Ramos (cell line): ENCODE data around the gene PHACTR3.

Source experiments
- in situ Hi-C: fragments of 300-500 bp; cut with MboI; formaldehyde crosslinking; loops from one replicate; pipeline ENCODE4 v1.14.3; 2022; ENCODE audit warnings: low sequenced_read_pairs; ENCODE audit not compliant: unreplicated experiment

The PHACTR3 gene

GRCh38 chr20:59805786-59806577 is 201.6 kb downstream of the PHACTR3 start:
- in situ Hi-C loops = no loop called here

GRCh38 chr20:59806578-59806975 is 202.2 kb downstream of the PHACTR3 start:
- in situ Hi-C loops = no loop called here

GRCh38 chr20:59807909-59808728 is 203.8 kb downstream of the PHACTR3 start:
- in situ Hi-C loops = no loop called here

- in situ Hi-C loops = no loop called here
Measured at GRCh38 chr20:59808729-59809381, 204.5 kb downstream of the PHACTR3 start.

GRCh38 chr20:59809630-59810448 is 205.5 kb downstream of the PHACTR3 start:
- in situ Hi-C loops = no loop called here

- in situ Hi-C loops = no loop called here
Measured at GRCh38 chr20:59810449-59811187, 206.3 kb downstream of the PHACTR3 start.

- in situ Hi-C loops = no loop called here
Measured at GRCh38 chr20:59811681-59812171, 207.4 kb downstream of the PHACTR3 start.

- in situ Hi-C loops = no loop called here
Measured at GRCh38 chr20:59812286-59813125, 208.2 kb downstream of the PHACTR3 start.

- in situ Hi-C loops = no loop called here
Measured at GRCh38 chr20:59813126-59813947, 209.0 kb downstream of the PHACTR3 start.

GRCh38 chr20:59813948-59814839 is 209.9 kb downstream of the PHACTR3 start:
- in situ Hi-C loops = no loop called here

- in situ Hi-C loops = no loop called here
Measured at GRCh38 chr20:59814840-59815340, 210.6 kb downstream of the PHACTR3 start.

- in situ Hi-C loops = no loop called here
Measured at GRCh38 chr20:59816146-59816738, 211.9 kb downstream of the PHACTR3 start.

- in situ Hi-C loops = no loop called here
Measured at GRCh38 chr20:59817406-59817805, 213.1 kb downstream of the PHACTR3 start.

- in situ Hi-C loops = no loop called here
Measured at GRCh38 chr20:59817846-59818615, 213.7 kb downstream of the PHACTR3 start.

- in situ Hi-C loops = no loop called here
Measured at GRCh38 chr20:59818911-59819310, 214.6 kb downstream of the PHACTR3 start.
